Measurements from ENCODE around the gene ANKIB1. TPM values are rescaled to one million over a fixed set of nuclear protein-coding genes. Genes with fewer than 3 reads are reported as not detected.

Gene ANKIB1
- total RNA-seq, 1 experiment from 2014 or later = 42.1 TPM

DNA sequence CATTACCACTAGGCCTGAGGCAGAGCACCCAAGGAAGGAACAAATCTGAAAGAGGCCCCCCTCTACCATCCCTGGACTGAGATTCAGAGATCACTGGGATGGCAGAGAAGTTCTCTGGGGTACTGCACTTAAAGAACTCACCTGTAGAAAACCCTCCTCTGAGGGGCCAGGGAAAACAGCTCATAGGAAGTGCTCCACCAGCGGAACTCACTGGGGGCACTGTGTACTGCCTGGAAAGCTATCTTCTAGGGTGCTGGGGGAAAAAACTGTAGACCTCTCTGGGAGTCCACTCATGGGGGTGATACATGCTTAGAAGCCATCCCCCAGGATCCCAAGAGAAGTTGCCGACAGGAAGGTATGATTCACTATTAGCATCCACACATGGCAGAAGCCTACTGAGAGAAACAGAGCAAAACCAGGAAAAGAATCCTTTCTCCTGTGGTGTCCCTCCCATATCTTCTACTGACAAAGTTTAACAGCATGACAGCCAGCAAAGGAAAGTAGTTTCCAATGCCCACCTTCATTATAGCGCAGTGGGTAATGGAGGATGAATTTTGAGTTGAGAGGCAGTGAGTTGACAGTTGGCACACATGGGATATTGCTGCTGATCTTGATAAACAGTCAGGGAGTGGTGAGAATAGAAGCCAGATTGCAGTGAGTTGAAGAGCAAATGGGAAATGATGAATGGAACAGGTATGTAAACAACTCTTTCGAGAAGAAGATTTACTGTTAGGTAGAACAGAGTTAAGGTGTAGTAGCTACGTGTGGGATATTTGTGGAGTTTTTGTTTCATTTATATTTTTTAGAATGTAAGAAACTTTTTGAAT is 20.9 kb downstream of the ANKIB1 start:
- no peak overlapping the region for H3K27ac ChIP-seq (ENCODE audit: low read depth, low read length, poor library complexity, severe bottlenecking)
- no peak for DNase-seq (ENCODE audit: low spot score)
- ChIA-PET POLR2A (ENCODE audit: low non-redundant PET) (interaction anchor here (0.5 kb wide), 1 partner anchor 52 kb away, joined by 3 read pairs; no protein-coding TSS in a partner anchor), CTCF (interaction anchor here (0.6 kb wide), 1 partner anchor 105 kb away, joined by 3 read pairs; no protein-coding TSS in a partner anchor)
- no peaks in the 10 kb centered on the region for H3K36me3 ChIP-seq (ENCODE audit: insufficient read depth, low read length, poor library complexity, severe bottlenecking)
- no peaks in the 10 kb centered on the region for H3K4me1 ChIP-seq (ENCODE audit: insufficient read depth, low read length, poor library complexity, severe bottlenecking)
- H3K9me3 ChIP-seq (ENCODE audit: low read depth, low read length, poor library complexity, severe bottlenecking) = peaks cover 6% of the 10 kb centered on the region
- intact Hi-C loops (cut with micrococcal nuclease; ENCODE audit: unreplicated experiment) = no loop called here
- H3K27me3 ChIP-seq (replicated peaks; ENCODE audit: insufficient read depth, low read depth, low read length, poor library complexity) = no peaks in the 10 kb centered on the region
- TF ChIP-seq CTCF (conservative IDR thresholded peaks at IDR 0.05; ENCODE audit: low read depth, low read length) (no peak), EZH2 (IDR thresholded peaks at IDR 0.05; ENCODE audit: borderline replicate concordance, low read depth, low read length, poor library complexity, severe bottlenecking) (no peak)
- no TSS peak for BruUV-seq (replicated peaks)
- H3K4me3 ChIP-seq (ENCODE audit: low read depth, low read length, poor library complexity, severe bottlenecking) = no peak overlapping the region

GRCh38 chr7:92268921-92269320 is 23.1 kb downstream of the ANKIB1 start:
- ChIA-PET CTCF (no interaction called here), POLR2A (ENCODE audit: low non-redundant PET) (no interaction called here)
- no peak overlapping the region for H3K4me3 ChIP-seq (ENCODE audit: low read depth, low read length, poor library complexity, severe bottlenecking)
- H3K27ac ChIP-seq (ENCODE audit: low read depth, low read length, poor library complexity, severe bottlenecking) = no peak overlapping the region
- no peak for DNase-seq (ENCODE audit: low spot score)
- no peaks in the 10 kb centered on the region for H3K36me3 ChIP-seq (ENCODE audit: insufficient read depth, low read length, poor library complexity, severe bottlenecking)
- no TSS peak for BruUV-seq (replicated peaks)
- intact Hi-C loops (cut with micrococcal nuclease; ENCODE audit: unreplicated experiment) = no loop called here
- H3K4me1 ChIP-seq (ENCODE audit: insufficient read depth, low read length, poor library complexity, severe bottlenecking) = no peaks in the 10 kb centered on the region
- no peaks in the 10 kb centered on the region for H3K27me3 ChIP-seq (replicated peaks; ENCODE audit: insufficient read depth, low read depth, low read length, poor library complexity)
- TF ChIP-seq CTCF (conservative IDR thresholded peaks at IDR 0.05; ENCODE audit: low read depth, low read length) = no peak
- TF ChIP-seq EZH2 (IDR thresholded peaks at IDR 0.05; ENCODE audit: borderline replicate concordance, low read depth, low read length, poor library complexity, severe bottlenecking) = no peak
- H3K9me3 ChIP-seq (ENCODE audit: low read depth, low read length, poor library complexity, severe bottlenecking) = peaks cover 2% of the 10 kb centered on the region

- H3K27ac ChIP-seq (ENCODE audit: low read depth, low read length, poor library complexity, severe bottlenecking) = no peak overlapping the region
- no TSS peak for BruUV-seq (replicated peaks)
- no peaks in the 10 kb centered on the region for H3K36me3 ChIP-seq (ENCODE audit: insufficient read depth, low read length, poor library complexity, severe bottlenecking)
- H3K9me3 ChIP-seq (ENCODE audit: low read depth, low read length, poor library complexity, severe bottlenecking) = no peaks in the 10 kb centered on the region
- no peaks in the 10 kb centered on the region for H3K27me3 ChIP-seq (replicated peaks; ENCODE audit: insufficient read depth, low read depth, low read length, poor library complexity)
- no peak for TF ChIP-seq CTCF (conservative IDR thresholded peaks at IDR 0.05; ENCODE audit: low read depth, low read length)
- no peak for TF ChIP-seq EZH2 (IDR thresholded peaks at IDR 0.05; ENCODE audit: borderline replicate concordance, low read depth, low read length, poor library complexity, severe bottlenecking)
- intact Hi-C loops (cut with micrococcal nuclease; ENCODE audit: unreplicated experiment) = no loop called here
- H3K4me1 ChIP-seq (ENCODE audit: insufficient read depth, low read length, poor library complexity, severe bottlenecking) = no peaks in the 10 kb centered on the region
- no peak for DNase-seq (ENCODE audit: low spot score)
- CTCF ChIA-PET = no interaction called here
- no peak overlapping the region for H3K4me3 ChIP-seq (ENCODE audit: low read depth, low read length, poor library complexity, severe bottlenecking)
- POLR2A ChIA-PET (ENCODE audit: low non-redundant PET) = no interaction called here
Observed at GRCh38 chr7:92275327-92275726, 29.6 kb downstream of the ANKIB1 start.

Data from A673 (cell line).